HG02763 (cell line): ENCODE data around the gene VBP1.
A peak's percentile ranks its signal among the peaks of the same experiment; 100 is the strongest.
"Not testable (repeated sequence)": the region's sequence is repeated elsewhere in the genome, so short reads cannot be mapped to it uniquely, and the experiment has no call there.

Source experiments
- ATAC-seq: cut with Tn5 transposase; IDR thresholded peaks from one replicate; pipeline ENCODE4 v1.9.1; 2021; ENCODE audit warnings: mild to moderate bottlenecking, moderate library complexity; ENCODE audit not compliant: unreplicated experiment

The VBP1 gene

GRCh38 chrX:155263854-155264628, 47.8 kb downstream of the VBP1 start, which contains the start of gene RAB39B:
RAB39B (minus strand) TSS chrX:155264491; CDS start chrX:155264288, 203 bp downstream.
- peak; percentile 86 for ATAC-seq

- ATAC-seq, result no peak
Measured at GRCh38 chrX:155266439-155266838, 50.2 kb downstream of the VBP1 start.

- not testable (repeated sequence) for ATAC-seq
Measured at GRCh38 chrX:155267995-155268394, 51.7 kb downstream of the VBP1 start.

GRCh38 chrX:155270969-155271368, 54.7 kb downstream of the VBP1 start:
- no peak for ATAC-seq

- ATAC-seq, result no peak
Measured at GRCh38 chrX:155279873-155280272, 63.6 kb downstream of the VBP1 start.
